NOMO-1 treated with DMSO at 0.1 percent for 48 hours (cell line): ENCODE data around the gene FGD2.
A peak's percentile ranks its signal among the peaks of the same experiment; 100 is the strongest.
"Not testable (repeated sequence)": the region's sequence is repeated elsewhere in the genome, so short reads cannot be mapped to it uniquely, and the experiment has no call there.

ENCODE experiments used
- DNase-seq: peaks from one replicate; lab custom pipeline; 2025; ENCODE audit not compliant: unreplicated experiment; lab: John Stamatoyannopoulos, UW

FGD2 gene

DNA sequence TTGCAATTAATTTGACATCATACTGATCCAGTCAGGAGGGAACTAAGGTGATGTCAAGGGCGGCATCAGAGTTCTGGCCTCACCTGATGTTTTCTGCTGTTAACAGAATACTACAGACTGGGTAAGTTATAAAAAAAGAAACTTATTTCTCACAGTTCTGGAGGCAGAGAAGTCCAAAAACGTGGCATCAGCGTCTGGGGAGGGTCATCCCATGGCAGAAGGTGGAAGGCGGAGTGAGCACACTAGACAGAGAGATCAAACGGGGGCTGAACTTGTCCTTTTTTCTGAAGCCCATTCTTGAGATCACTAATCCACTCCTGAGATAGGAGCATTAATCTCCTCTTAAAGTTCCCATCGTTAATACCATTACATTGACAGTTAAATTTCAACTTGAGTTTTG lies 16.2 kb upstream of the FGD2 start:
- DNase-seq: no peak

- not testable (repeated sequence) for DNase-seq
Measured at GRCh38 chr6:36990401-36990800, 15.1 kb upstream of the FGD2 start.

DNA sequence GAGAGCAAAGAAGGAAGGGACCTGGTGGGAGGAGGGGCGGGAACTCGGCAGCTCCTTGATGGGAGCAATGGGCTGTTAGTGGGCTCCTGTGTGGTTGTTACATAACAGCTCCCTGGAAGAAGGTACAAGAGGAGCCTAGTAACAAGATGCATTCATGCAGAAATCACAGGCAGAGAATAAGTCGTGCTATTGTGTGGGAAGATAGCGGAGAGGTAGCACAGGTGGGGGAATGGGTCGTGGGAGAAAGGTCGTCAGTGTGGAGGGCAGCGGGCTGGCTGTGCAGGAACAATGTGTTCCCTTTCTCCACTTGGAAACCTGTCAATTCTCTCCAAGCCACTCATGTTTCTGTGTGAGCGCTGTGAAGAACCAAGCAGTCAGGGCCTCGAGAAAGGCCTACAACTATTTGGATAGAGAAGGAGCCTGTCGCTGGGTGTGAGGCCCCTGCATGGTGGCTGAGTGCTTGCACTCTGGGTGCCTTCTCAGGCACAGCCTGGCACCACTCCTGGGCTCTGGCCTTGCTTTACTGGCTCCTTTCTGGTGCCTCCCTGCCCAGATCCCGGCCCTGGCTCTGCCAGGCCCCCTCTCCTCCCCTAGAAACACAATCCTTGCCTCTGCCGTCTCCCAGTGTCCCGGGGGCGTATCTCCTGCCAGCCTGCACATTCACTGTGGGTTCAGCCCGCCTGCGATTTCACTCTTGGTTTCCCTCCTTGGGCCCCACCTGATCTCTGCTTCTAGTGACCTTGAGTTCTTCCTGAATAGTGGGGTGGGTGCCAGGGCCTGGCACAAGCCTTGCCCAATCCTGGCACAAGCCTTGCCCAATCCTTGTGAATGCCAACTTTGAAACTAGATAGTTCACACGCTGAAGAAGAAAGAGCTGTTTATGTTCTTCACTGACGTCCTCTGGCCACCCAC lies 7.4 kb upstream of the FGD2 start:
- DNase-seq: no peak

DNA sequence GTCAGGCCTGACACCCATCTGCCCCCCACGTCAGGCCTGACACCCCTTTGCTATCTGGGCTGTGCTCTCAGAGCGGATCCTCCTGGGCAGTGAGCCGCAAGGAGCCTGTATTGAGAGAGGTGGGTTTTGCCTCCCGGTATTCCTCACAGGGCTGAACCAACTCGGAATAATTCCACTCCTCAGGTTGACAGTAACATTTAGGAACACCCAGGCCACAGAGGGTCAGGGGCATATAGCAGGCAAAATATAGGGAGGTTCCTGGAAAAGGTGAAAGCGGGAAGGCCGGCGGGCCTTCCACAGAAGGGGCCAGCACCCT lies 6.8 kb upstream of the FGD2 start:
- no peak for DNase-seq

DNA sequence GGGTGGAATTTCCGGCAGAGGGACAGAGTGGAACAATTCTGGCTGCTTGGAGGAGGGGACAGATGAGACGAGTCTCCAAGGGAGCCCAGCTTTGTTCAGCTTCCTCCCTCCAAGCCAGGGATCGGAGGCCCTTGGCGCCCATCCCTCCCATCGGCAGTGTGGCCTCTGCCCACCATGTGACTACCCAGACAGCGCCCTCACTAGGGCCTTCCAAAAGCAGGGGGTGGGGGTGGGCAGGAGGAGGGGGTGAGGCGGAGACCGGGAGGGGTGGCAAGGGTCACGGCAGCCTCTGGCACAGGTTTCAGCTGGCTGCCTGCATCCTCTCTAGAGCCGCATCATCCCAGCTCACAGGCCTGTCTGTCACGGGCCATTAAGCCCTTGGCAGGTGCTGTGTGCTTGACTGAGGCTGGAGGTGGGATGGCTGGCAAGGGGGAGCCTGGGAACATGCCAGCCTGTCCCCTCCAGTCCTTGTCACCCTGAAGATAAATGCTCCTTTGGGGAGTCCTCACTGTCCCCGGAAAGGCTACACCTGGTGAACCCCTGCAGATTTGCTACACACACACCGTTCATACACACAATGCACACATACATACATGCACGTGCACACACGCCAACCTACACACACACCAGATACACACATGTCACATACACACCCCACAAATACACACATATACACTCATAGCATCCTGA lies 6.2 kb upstream of the FGD2 start:
- DNase-seq: no peak

DNA sequence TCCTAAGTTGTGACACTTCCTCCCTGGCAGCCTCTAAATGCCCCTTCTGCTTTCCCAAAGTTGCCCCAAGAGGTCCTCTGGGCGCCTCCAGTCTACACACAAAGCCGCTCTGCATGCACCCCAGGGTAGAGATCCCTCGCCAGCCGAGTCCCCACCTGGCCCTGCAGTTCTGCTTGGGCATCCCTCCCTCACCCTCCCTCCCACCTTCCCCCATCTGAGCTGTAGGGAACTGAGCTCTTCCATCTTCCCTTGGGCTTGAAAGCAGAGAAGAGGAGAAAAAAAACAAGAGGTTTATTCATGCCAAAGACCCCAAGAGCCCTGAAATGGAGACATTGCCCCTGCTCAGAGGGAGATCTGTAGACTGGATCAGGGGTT lies 5.7 kb upstream of the FGD2 start:
- no peak for DNase-seq

DNA sequence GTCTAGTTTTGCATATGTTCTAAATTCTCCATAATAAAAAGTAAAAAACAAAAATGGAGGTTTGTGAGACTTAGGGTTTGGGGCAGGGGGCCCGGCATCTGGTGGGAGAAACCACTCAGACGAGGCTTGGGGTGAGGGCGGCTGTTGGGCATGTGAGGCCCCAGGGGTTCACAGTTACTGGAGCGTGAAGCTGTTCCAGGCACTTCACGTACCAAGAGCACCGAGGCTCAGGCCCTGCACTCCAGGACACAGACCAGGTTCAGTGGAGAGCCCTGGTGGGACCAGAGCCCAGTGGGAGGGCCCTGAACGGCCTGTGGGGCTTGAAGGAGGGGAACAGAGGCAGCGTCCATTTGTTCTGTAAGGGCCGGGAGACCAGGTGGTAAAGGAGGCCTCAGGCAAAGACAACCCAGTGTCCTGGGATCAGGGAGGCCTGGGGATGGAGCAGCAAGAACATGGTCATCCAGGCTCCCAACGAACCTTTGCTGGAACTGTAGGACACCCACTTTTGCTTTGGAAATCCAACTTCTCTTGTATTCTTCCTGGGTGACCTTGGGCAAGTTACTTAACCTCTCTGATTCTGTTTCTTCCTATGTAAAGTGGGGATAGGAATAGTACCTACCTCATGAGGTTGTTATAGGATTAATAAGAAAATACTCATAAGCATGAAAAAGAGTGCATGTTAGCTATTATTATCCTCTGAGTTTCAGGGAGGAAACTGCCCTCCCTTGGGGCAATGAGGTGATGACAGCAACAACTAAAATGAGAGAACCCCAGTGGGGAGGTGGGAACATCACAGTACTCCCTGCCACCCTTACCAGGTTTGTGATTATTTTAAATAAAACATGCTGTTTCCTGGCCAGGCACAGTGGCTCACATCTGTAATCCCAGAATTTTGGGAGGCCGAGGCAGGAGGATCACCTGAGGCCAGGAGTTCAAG lies 1.1 kb upstream of the FGD2 start:
- DNase-seq: no peak

DNA sequence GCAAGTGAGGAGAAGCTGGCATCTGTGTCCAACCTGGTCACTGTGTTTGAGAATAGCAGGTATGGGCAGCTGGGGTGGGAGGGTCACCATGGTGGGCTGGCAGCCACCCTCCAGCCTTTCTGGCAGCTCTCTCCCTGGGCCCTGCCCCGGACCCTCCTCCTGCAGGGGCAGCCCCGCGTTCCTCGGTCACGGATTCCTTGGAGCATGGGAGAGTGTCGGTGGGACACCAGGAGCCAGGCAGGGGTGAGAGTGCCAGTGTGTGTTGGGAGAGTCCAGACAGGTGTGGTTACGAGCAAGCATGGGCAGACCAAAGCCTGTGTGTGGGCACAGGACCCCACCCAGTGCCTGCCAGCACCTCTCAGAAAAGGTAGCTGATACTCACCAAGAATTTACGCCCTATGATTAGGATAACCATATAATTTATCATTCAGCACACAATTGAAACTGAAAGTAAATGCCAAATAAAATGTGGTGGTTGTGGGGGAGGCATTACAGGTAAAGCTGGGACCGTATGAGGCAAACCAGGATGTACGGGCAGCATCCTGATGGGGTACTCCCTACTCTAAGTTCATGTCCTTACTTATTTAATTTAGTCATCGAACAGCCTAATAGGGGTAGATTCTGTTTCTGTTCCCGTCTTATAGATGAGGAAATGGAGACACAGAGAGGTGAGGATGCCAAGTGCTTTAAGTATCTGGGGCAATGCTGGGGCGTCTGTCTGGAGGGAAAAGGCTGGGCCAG lies 542 bp downstream of the FGD2 start:
- DNase-seq: peak; percentile 46

- DNase-seq: no peak
Measured at GRCh38 chr6:37006793-37007339, 1.4 kb downstream of the FGD2 start.

DNA sequence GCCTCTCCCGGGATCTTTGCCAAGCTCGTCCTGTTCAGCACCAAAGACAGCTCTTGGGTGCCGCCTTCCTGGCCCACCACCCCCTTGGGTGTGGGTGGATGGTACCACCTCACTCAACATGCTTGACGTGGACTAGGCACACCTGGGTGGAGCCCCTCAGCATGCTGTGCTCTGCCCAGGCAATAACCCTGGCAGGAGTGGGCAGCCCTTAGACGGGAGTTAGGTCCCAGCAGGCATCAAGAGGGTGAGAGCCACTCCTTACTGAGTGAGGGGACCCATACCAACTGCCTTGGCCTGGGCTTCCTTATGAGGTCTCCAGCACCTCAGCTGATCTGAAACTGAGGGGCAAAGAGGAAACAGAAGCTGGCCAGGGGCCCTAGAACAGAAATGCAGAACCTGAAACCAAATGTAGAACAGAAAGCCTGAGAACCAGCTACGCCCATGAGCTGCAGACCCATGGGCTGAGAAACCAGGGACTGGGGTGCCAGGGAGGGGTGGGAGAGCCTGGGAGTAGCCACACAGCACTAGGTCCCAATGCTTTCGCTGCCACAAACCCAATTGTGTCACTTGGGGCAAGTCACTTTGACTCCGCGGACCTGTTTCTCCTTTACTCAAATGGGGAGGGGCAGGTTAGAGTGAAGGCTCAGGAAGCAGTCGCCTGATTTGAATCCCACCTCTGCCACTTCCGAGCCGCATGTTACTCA lies 2.0 kb downstream of the FGD2 start:
- DNase-seq: peak; percentile 92

- peak; percentile 23 for DNase-seq
Measured at GRCh38 chr6:37008484-37009465, 3.3 kb downstream of the FGD2 start.

DNA sequence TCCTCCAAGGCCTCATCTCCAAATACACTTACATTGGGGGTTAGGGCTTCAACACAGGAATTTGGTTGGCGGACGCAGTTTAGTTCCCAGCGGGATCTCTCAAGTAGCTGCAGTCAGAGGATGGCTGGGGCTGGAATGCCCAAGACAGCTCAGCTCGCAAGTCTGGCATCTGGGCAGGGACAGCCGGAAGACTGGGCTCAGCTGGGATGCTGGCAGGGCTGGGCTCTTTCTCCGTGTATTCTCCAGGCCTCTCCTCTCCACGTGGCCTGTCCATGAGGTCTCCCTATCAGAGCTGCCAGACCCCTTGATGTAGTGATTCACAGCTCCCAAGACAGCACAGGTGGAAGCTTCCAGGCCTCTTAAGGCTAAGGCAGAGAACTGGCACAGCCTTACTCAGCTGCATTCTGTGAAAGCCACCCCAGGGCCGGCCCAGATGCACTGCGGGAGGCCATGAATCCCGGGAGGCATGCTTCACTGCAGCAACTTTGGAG lies 5.0 kb downstream of the FGD2 start:
- no peak for DNase-seq

DNA sequence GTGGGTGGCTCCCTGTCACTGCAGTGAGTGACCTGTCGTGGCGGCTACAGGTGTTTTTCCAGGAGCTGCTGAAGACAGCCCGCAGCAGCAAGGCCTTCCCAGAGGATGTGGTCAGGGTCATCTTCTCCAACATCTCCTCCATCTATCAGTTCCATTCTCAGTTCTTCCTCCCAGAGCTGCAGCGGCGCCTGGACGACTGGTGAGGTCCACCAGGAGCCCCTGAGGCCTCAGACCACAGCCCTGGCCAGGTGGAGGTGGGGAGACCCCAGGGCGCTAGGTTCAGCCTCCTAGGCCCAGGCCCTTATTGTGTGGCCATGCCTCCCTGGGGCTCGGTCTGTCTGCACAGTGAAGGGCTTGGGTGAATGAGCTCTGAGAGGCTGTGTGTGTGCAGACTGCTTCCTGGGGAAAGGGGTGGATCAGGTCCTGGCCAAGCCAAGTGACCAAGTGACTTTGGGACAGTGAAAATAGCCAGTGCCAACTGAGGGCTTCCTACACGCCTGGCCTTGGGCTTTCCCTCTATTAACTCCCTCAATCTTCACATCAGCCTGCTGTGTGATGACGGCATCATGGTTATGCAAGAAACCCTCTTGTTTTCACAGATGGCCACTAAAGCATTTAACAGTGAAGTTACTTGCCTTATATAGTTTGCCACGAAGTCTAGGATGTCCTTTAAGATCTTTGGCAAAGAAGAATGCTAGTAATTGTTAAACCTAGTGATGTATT lies 6.4 kb downstream of the FGD2 start:
- no peak for DNase-seq

GRCh38 chr6:37013516-37014491 lies 8.3 kb downstream of the FGD2 start:
- no peak for DNase-seq

- DNase-seq: no peak
Measured at GRCh38 chr6:37014667-37015066, 9.2 kb downstream of the FGD2 start.

GRCh38 chr6:37015532-37015931 lies 10.1 kb downstream of the FGD2 start:
- DNase-seq: no peak

GRCh38 chr6:37016995-37017394 lies 11.5 kb downstream of the FGD2 start:
- no peak for DNase-seq
